Endothelial cell (in vitro differentiated cells): ENCODE data around the gene NOD2. TPM values are rescaled to one million over a fixed set of nuclear protein-coding genes. Genes with fewer than 3 reads are reported as not detected.

ENCODE experiments used
- DNase-seq: peaks from one replicate; pipeline ENCODE4 v3.0.0; 2021; ENCODE audit warnings: low spot score
- H3K27ac Mint-ChIP-seq: one replicate; pipeline ENCODE4 v1.8.0; 2021; ENCODE audit warnings: mixed read lengths, inconsistent platforms; ENCODE audit not compliant: unreplicated experiment
- H3K27me3 Mint-ChIP-seq: one replicate; pipeline ENCODE4 v1.8.0; 2021; ENCODE audit warnings: mild to moderate bottlenecking, moderate library complexity, mixed read lengths, inconsistent platforms; ENCODE audit not compliant: unreplicated experiment
- H3K36me3 Mint-ChIP-seq: one replicate; pipeline ENCODE4 v1.8.0; 2021; ENCODE audit warnings: mild to moderate bottlenecking, low read depth, mixed read lengths, inconsistent platforms; ENCODE audit not compliant: unreplicated experiment
- H3K4me1 Mint-ChIP-seq: one replicate; pipeline ENCODE4 v1.8.0; 2021; ENCODE audit warnings: mild to moderate bottlenecking, mixed read lengths, inconsistent platforms; ENCODE audit not compliant: unreplicated experiment
- H3K4me3 Mint-ChIP-seq: one replicate; pipeline ENCODE4 v1.8.0; 2021; ENCODE audit warnings: mild to moderate bottlenecking, mixed read lengths, inconsistent platforms; ENCODE audit not compliant: unreplicated experiment
- H3K9me3 Mint-ChIP-seq: one replicate; pipeline ENCODE4 v1.8.0; 2021; ENCODE audit warnings: mixed read lengths, inconsistent platforms; ENCODE audit not compliant: unreplicated experiment
- CTCF ChIP-seq: fragments of 200-600 bp; sonication (generic); IDR thresholded peaks from one replicate; pipeline ENCODE4 v1.5.0; 2021; ENCODE audit warnings: antibody characterized with exemption; ENCODE audit not compliant: unreplicated experiment
- total RNA-seq: library from RNA; stranded (reverse); fragmentation: NEBNext Ultra II Directional; extraction: Animal tissue kit (Norgen Biotek cat#: 25700); gene quantifications from one replicate; pipeline ENCODE4 v1.2.1, GENCODE V29; 2021; ENCODE audit not compliant: unreplicated experiment

Gene NOD2
- total RNA-seq, 1 donor from 2014 or later = 0.51 TPM

GRCh38 chr16:50724306-50724705 lies 30.9 kb downstream of the NOD2 start:
- Mint-ChIP-seq H3K27ac (no peak overlapping the region), H3K36me3 (peaks cover 5% of the 10 kb centered on the region), H3K4me3 (no peak overlapping the region), H3K9me3 (no peaks in the 10 kb centered on the region), H3K4me1 (no peaks in the 10 kb centered on the region), H3K27me3 (peaks cover 4% of the 10 kb centered on the region)
- TF ChIP-seq CTCF = no peak
- no peak for DNase-seq

DNA sequence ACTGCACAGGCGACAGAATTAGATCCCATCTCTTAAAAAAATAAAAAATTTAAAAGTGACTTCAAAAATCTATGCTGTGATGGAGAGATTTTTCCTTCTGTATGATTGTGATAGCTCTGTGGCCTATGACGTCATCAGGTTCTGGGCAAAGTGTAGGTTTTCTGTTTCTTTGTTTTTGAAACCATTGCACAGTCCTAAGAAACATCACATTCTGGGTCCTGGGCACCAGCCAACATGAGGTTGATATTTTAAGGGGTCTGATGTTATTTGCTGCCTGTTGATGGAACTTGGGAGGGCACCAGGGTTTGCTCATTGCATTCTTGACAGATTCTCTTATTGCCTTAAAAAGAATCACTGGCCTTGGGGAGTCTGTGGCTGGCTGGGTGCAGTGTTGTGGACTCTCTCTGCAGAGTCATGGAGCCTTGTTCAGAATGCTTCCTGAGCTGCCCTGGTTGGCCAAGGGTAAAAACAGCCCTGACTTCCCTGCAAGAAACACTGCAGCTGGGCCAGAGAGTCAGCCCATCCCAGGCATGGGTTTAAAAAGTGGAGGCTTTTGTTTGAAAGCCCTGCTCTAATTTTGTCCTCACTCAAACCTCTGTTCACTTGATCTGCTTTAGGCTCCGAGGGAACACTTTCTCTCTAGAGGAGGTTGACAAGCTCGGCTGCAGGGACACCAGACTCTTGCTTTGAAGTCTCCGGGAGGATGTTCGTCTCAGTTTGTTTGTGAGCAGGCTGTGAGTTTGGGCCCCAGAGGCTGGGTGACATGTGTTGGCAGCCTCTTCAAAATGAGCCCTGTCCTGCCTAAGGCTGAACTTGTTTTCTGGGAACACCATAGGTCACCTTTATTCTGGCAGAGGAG lies 38.0 kb downstream of the NOD2 start:
- TF ChIP-seq CTCF = no peak
- Mint-ChIP-seq H3K4me1 (peaks cover 2% of the 10 kb centered on the region), H3K9me3 (no peaks in the 10 kb centered on the region), H3K36me3 (no peaks in the 10 kb centered on the region), H3K27ac (no peak overlapping the region), H3K27me3 (peaks cover 4% of the 10 kb centered on the region), H3K4me3 (no peak overlapping the region)
- no peak for DNase-seq

- no peak for DNase-seq
- Mint-ChIP-seq H3K36me3 (no peaks in the 10 kb centered on the region), H3K27ac (no peak overlapping the region), H3K9me3 (no peaks in the 10 kb centered on the region), H3K27me3 (peaks cover 4% of the 10 kb centered on the region), H3K4me3 (no peak overlapping the region), H3K4me1 (peaks cover 2% of the 10 kb centered on the region)
- TF ChIP-seq CTCF = no peak
These were observed 38.8 kb downstream of the NOD2 start for GRCh38 chr16:50731989-50732832.

- DNase-seq = no peak
- Mint-ChIP-seq H3K27ac (no peak overlapping the region), H3K36me3 (no peaks in the 10 kb centered on the region), H3K27me3 (peaks cover 7% of the 10 kb centered on the region), H3K9me3 (no peaks in the 10 kb centered on the region), H3K4me1 (peaks cover 7% of the 10 kb centered on the region), H3K4me3 (no peak overlapping the region)
- TF ChIP-seq CTCF = no peak
These were observed 40.1 kb downstream of the NOD2 start for GRCh38 chr16:50733468-50733867.
